H1 (cell line): ENCODE measurements around the gene CXXC4.

Experiments
- EZH2 ChIP-seq: fragments of 200-600 bp; sonication (generic); IDR thresholded peaks from 2 replicates; pipeline ENCODE4 v1.7.1; 2012; ENCODE audit warnings: low read depth, mild to moderate bottlenecking, moderate library complexity, low read length, inconsistent platforms; ENCODE audit not compliant: severe bottlenecking
- TF ChIP-seq, protein P1 (sequence below), 3 experiments: IDR thresholded peaks; 1 replicate in 2 of 3; 2 replicates in 1 of 3; pipeline versions ENCODE4 v1.5.1 to v1.6.1; 2011; ENCODE audit warnings: low read length in 3 of 3, mild to moderate bottlenecking in 3 of 3, inconsistent platforms in 2 of 3, low read depth in 1 of 3, moderate library complexity in 1 of 3; ENCODE audit not compliant: insufficient read depth in 1 of 3; ENCODE audit errors: control extremely low read depth in 1 of 3

- TF ChIP-seq, protein P1, sequence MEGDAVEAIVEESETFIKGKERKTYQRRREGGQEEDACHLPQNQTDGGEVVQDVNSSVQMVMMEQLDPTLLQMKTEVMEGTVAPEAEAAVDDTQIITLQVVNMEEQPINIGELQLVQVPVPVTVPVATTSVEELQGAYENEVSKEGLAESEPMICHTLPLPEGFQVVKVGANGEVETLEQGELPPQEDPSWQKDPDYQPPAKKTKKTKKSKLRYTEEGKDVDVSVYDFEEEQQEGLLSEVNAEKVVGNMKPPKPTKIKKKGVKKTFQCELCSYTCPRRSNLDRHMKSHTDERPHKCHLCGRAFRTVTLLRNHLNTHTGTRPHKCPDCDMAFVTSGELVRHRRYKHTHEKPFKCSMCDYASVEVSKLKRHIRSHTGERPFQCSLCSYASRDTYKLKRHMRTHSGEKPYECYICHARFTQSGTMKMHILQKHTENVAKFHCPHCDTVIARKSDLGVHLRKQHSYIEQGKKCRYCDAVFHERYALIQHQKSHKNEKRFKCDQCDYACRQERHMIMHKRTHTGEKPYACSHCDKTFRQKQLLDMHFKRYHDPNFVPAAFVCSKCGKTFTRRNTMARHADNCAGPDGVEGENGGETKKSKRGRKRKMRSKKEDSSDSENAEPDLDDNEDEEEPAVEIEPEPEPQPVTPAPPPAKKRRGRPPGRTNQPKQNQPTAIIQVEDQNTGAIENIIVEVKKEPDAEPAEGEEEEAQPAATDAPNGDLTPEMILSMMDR (IDR thresholded peaks at IDR 0.05; ENCODE audit: control extremely low read depth in 1 of 3, insufficient read depth in 1 of 3, low read depth in 1 of 3, low read length in 3 of 3): no peak
- TF ChIP-seq EZH2: no peak
These were observed 38.0 kb upstream of the CXXC4 start for GRCh38 chr4:104532677-104533076.
